Esophagus squamous epithelium (tissue), 4 donors: ENCODE measurements around the gene CNDP2.

Experiments used
- CTCF ChIP-seq, 6 experiments: fragments of 450-650 bp in 4 of 6; fragments of 200-600 bp in 2 of 6; sonication (generic) in 2 of 6; IDR thresholded peaks; one replicate each; pipeline ENCODE4 v1.5.1; 2016 to 2019; ENCODE audit warnings: antibody characterized with exemption in 6 of 6, mild to moderate bottlenecking in 4 of 6, moderate library complexity in 4 of 6
- POLR2A ChIP-seq, 4 donors: fragments of 450-650 bp; IDR thresholded peaks; one replicate each; pipeline ENCODE4 v1.6.1; 2017; ENCODE audit warnings: antibody characterized with exemption in 4 of 4, mild to moderate bottlenecking in 4 of 4, moderate library complexity in 3 of 4

GRCh38 chr18:74497324-74497676 is 1.1 kb downstream of the CNDP2 start:
- TF ChIP-seq CTCF (IDR thresholded peaks at IDR 0.05), result no peak
- TF ChIP-seq POLR2A (IDR thresholded peaks at IDR 0.05), result no peak
